HG02571 (cell line): Measurements from ENCODE around the gene CAMSAP2.
A peak's percentile ranks its signal among the peaks of the same experiment; 100 is the strongest.
"Not testable (repeated sequence)": the region's sequence is repeated elsewhere in the genome, so short reads cannot be mapped to it uniquely, and the experiment has no call there.

ENCODE experiments used
- ATAC-seq: cut with Tn5 transposase; IDR thresholded peaks from one replicate; pipeline ENCODE4 v1.9.1; 2021; ENCODE audit warnings: mild to moderate bottlenecking, moderate library complexity; ENCODE audit not compliant: unreplicated experiment

CAMSAP2 gene

DNA sequence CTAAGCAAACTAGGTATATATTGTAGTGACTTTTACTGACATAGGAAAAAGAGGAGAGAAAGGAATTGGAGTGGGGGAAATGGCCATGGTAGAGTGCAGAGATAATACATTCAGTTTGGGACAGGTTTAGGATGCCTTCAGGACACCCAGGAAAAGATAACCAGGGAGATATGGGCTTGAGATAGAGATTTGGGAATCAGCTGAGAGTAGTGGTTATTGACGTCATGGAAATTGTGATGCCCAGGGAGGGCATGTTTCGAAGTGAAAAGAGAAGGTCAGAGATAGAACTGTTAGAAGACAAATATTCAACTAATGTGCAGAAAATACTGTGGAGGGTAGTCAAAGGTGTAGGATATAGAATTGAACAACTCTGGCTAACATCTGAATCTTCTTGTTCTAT, 40.6 kb downstream of the CAMSAP2 start:
- ATAC-seq = no peak

GRCh38 chr1:200780545-200781369, 42.1 kb downstream of the CAMSAP2 start:
- ATAC-seq = no peak

DNA sequence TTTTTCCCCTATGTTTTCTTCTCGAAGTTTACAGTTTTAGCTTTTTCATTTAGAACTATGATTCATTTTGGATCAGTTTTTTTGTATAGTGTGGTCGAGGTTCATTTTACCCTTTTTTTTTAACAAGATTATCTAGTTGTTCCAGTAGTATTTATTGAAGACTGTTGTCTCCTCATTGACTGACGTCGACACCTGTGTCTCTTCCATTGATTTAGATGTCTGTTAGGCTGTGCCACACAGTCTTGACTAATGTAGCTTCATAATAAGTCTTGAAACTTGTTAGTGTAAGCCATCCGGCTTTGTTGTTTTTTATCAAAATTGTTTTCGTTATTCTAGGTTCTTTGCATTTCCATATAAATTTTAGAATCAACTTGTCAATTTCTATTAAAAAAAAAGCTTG, 45.2 kb downstream of the CAMSAP2 start:
- ATAC-seq = no peak

GRCh38 chr1:200784576-200784975, 45.9 kb downstream of the CAMSAP2 start:
- no peak for ATAC-seq

GRCh38 chr1:200786788-200787187, 48.1 kb downstream of the CAMSAP2 start:
- ATAC-seq = no peak

- ATAC-seq = no peak
These were observed 49.2 kb downstream of the CAMSAP2 start for GRCh38 chr1:200787896-200788387.

DNA sequence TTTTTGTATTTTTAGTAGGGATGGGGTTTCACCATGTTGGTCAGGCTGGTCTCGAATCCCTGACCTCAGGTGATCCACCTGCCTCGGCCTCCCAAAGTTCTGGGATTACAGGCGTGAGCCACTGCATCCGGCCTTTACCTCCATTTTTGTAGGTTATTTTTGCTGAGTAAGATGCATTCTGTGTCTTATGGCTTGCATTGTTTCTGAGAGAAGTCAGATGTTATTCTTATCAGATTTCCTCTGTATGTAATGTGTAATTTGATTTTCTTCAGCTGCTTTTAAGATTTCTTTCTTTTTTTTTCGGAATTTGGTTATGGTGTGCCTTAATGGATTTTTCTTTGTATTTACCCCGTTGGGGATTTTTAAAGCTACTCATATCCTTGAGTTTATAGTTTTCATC, 52.3 kb downstream of the CAMSAP2 start:
- not testable (repeated sequence) for ATAC-seq

DNA sequence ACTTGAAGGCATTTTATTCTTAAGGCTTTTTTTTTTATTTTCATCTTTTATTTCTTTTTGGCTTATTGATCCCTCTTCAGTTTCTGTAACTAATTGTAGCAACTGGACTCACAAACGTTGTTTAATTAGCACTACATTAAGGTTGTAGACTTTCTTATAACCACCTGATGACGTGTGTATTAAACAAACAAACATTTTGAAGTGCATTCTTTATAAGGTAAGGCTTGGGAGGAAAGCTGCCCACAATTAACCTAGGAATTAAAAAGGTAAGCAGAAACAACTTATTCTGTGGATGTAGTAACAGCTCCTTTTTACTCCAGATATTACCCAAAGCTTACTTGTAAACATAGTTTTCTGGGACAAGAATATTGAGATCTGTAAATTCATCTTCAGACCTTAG, 55.0 kb downstream of the CAMSAP2 start:
- ATAC-seq = no peak

GRCh38 chr1:200794506-200795065, 55.9 kb downstream of the CAMSAP2 start:
- ATAC-seq = no peak

GRCh38 chr1:200795156-200795555, 56.5 kb downstream of the CAMSAP2 start:
- ATAC-seq = no peak

- ATAC-seq = no peak
These were observed 63.3 kb downstream of the CAMSAP2 start for GRCh38 chr1:200802042-200802441.

- peak; percentile 61 for ATAC-seq
These were observed 64.3 kb downstream of the CAMSAP2 start for GRCh38 chr1:200802865-200803512.

DNA sequence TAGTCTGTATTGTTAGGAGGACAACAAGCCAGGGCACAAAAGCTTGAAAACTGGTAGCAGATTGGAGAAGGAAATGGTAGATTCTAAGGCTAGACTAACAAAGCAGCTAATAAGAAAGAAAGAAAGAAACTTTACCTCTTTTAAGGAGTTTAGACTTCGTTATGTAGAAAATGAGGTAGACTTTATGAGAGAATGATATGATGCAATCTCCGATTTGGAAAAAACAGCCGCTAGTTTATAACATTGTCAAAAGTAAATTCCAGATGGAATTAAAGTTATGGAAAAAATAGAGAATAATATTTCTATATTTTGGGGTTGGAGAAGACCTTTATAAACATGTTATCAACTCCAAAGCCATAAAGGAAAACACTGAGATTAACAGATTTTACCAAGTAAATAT, 67.0 kb downstream of the CAMSAP2 start:
- no peak for ATAC-seq

DNA sequence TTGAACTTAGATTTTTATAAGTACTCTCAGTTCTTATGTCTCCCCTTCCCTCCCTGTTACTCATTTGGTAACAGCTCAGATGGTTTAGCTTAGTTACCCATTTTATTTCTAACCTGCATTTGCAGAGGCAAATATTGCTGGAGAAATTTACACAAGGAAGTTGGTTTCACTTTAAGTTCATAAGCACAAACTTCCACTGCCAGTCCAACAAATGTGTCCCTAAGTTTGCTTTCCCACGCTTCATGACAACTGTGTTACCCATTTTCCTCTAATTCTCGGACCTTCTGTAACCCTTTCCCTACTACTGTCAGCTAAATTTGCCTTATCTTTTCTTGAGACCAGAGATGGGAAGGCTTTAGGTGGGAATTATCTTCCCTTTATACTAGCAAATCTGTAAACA, 70.2 kb downstream of the CAMSAP2 start:
- ATAC-seq = no peak

- no peak for ATAC-seq
These were observed 73.0 kb downstream of the CAMSAP2 start for GRCh38 chr1:200811704-200812103.

GRCh38 chr1:200816624-200817224, 78.0 kb downstream of the CAMSAP2 start:
- ATAC-seq = not testable (repeated sequence)

DNA sequence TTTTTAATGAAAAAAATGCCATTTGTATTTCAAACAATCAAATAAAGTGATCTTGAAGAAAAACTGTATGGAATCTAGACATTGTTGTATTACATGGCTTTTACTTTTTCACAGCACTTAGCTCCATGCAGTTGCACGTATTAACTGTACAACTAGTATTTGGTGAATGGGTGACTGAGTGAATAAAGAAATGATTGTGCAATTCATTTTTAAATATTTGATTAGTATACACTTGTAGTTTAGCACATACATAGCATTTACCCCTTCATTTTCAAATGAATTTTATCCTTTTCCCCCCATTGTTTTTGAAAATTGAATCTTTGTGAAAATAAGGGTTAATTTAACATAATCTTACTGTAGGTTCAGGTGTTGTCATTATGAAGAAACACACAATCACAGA, 79.6 kb downstream of the CAMSAP2 start:
- ATAC-seq = no peak

GRCh38 chr1:200819726-200820125, 81.0 kb downstream of the CAMSAP2 start:
- no peak for ATAC-seq

GRCh38 chr1:200831091-200831490, 92.4 kb downstream of the CAMSAP2 start:
- no peak for ATAC-seq

- ATAC-seq = no peak
These were observed 95.7 kb downstream of the CAMSAP2 start for GRCh38 chr1:200834383-200834782.

DNA sequence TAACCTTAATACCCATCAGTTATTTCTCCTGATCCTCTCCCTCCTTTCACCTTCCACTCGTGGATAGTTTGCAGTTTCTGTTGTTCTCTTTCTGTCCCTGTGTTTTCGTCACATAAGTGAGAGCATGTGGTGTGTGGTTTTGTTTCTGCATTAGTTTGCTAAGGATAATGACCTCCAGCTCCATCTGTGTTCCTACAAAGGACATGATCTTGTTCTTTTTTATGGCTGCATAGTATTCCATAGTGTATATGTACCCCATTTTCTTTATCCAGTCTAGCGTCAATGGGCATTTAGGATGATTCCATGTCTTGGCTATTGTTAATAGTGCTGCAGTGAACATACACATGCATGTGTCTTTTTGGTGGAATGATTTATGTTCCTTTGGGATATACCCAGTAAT, 97.5 kb downstream of the CAMSAP2 start:
- no peak for ATAC-seq
